GM10266 (cell line): ENCODE results near the gene RARA.

Experiments
- DNase-seq: peaks from one replicate; pipeline ENCODE4 v3.0.0; 2012; ENCODE audit errors: extremely low spot score
- CTCF ChIP-seq: IDR thresholded peaks from 2 replicates; pipeline ENCODE4 v1.5.1; 2012; ENCODE audit warnings: mild to moderate bottlenecking, low read depth; ENCODE audit not compliant: control insufficient read depth, insufficient read depth; ENCODE audit errors: missing control alignments

Gene RARA

GRCh38 chr17:40341808-40342503, 33.0 kb downstream of the RARA start:
- DNase-seq: no peak

GRCh38 chr17:40342504-40343218, 33.7 kb downstream of the RARA start:
- TF ChIP-seq CTCF: no peak
- no peak for DNase-seq

More at GRCh38 chr17:40341808-40342503, 33.0 kb downstream of the RARA start:
- no peak for TF ChIP-seq CTCF

- DNase-seq: no peak
- TF ChIP-seq CTCF: no peak
Observed at GRCh38 chr17:40343219-40344119, 34.5 kb downstream of the RARA start.

GRCh38 chr17:40344421-40345160, 35.6 kb downstream of the RARA start:
- no peak for TF ChIP-seq CTCF
- DNase-seq: no peak

- no peak for TF ChIP-seq CTCF
- DNase-seq: no peak
Observed at GRCh38 chr17:40345161-40345993, 36.4 kb downstream of the RARA start.
